GM21390 (cell line): ENCODE data around the gene LAMB3.

ENCODE experiments used
- ATAC-seq: cut with Tn5 transposase; IDR thresholded peaks from one replicate; pipeline ENCODE4 v1.9.1; 2021; ENCODE audit not compliant: unreplicated experiment

Gene LAMB3

GRCh38 chr1:209634005-209634737, 18.1 kb downstream of the LAMB3 start:
- ATAC-seq: no peak

- ATAC-seq: peak; percentile 63
Measured at GRCh38 chr1:209633335-209633997, 18.8 kb downstream of the LAMB3 start.

GRCh38 chr1:209630383-209631225, 21.6 kb downstream of the LAMB3 start:
- no peak for ATAC-seq

GRCh38 chr1:209629621-209630382, 22.4 kb downstream of the LAMB3 start:
- ATAC-seq: no peak

GRCh38 chr1:209628618-209629299, 23.5 kb downstream of the LAMB3 start:
- ATAC-seq: no peak

- ATAC-seq: peak; percentile 79
Measured at GRCh38 chr1:209627732-209628196, 24.5 kb downstream of the LAMB3 start.

GRCh38 chr1:209627027-209627731, 25.0 kb downstream of the LAMB3 start:
- ATAC-seq: no peak

GRCh38 chr1:209626346-209627026, 25.7 kb downstream of the LAMB3 start:
- ATAC-seq: no peak

- ATAC-seq: no peak
Measured at GRCh38 chr1:209625791-209626285, 26.4 kb downstream of the LAMB3 start.

- no peak for ATAC-seq
Measured at GRCh38 chr1:209624558-209625549, 27.4 kb downstream of the LAMB3 start.

GRCh38 chr1:209622841-209623829, 29.1 kb downstream of the LAMB3 start:
- ATAC-seq: no peak

GRCh38 chr1:209621741-209622655, 30.2 kb downstream of the LAMB3 start:
- no peak for ATAC-seq

- no peak for ATAC-seq
Measured at GRCh38 chr1:209621286-209621685, 30.9 kb downstream of the LAMB3 start.

- no peak for ATAC-seq
Measured at GRCh38 chr1:209620487-209620884, 31.7 kb downstream of the LAMB3 start.

GRCh38 chr1:209619696-209620486, 32.3 kb downstream of the LAMB3 start:
- no peak for ATAC-seq
